Colonic mucosa (tissue), 4 donors: Measurements from ENCODE around the gene KAT6B. TPM values are rescaled to one million over a fixed set of nuclear protein-coding genes. Genes with fewer than 3 reads are reported as not detected.

Experiments used
- DNase-seq: peaks from one replicate; pipeline ENCODE4 v3.0.0-alpha.2; 2020
- H3K27ac ChIP-seq: fragments of 200-600 bp; one replicate; pipeline ENCODE4 v1.8.0; 2021
- H3K27me3 ChIP-seq: fragments of 200-600 bp; one replicate; pipeline ENCODE4 v1.8.0; 2021
- H3K36me3 ChIP-seq: fragments of 200-600 bp; one replicate; pipeline ENCODE4 v1.8.0; 2021
- H3K4me1 ChIP-seq: fragments of 200-600 bp; one replicate; pipeline ENCODE4 v1.8.0; 2021; ENCODE audit warnings: mild to moderate bottlenecking
- H3K4me3 ChIP-seq: fragments of 200-600 bp; one replicate; pipeline ENCODE4 v1.8.0; 2021
- H3K9ac ChIP-seq, 2 donors: one replicate each; pipeline ENCODE4 v1.7.0; 2013; ENCODE audit warnings: control low read depth in 2 of 2, low read depth in 2 of 2, low read length in 2 of 2
- H3K9me3 ChIP-seq: fragments of 200-600 bp; one replicate; pipeline ENCODE4 v1.8.0; 2021
- CTCF ChIP-seq: fragments of 200-600 bp; IDR thresholded peaks from one replicate; pipeline ENCODE4 v1.8.0; 2022; ENCODE audit warnings: antibody characterized with exemption, mild to moderate bottlenecking
- intact Hi-C: fragments of 100-400 bp; cut with DNase I; formaldehyde crosslinking; loops from one replicate; pipeline ENCODE4 v1.14.1; 2022
- total RNA-seq, 2 donors: library from RNA; stranded (reverse); fragmentation: NEBNext Ultra II Directional in 1 of 2; extraction: Animal tissue kit (Norgen Biotek cat#: 25700) in 1 of 2; gene quantifications; one replicate each; pipeline ENCODE4 v1.2.1, GENCODE V29; 2021
- donor health status: healthy.
- donor health status: DM: no; HTN: no; CAD: no.
- donor health status: DM: no; HTN: no; CAD: no.

Gene KAT6B
- total RNA-seq, 2 donors from 2014 or later = 18.7 to 24.2 TPM

GRCh38 chr10:75065076-75065475, 238.7 kb downstream of the KAT6B start:
- Histone ChIP-seq H3K36me3 (no peaks in the 10 kb centered on the region), H3K9ac (no peak overlapping the region), H3K9me3 (no peaks in the 10 kb centered on the region), H3K27me3 (no peaks in the 10 kb centered on the region), H3K27ac (no peak overlapping the region), H3K4me1 (no peaks in the 10 kb centered on the region), H3K4me3 (no peak overlapping the region)
- no peak for TF ChIP-seq CTCF
- intact Hi-C loops = no loop called here
- DNase-seq = no peak

GRCh38 chr10:75066271-75066670, 239.9 kb downstream of the KAT6B start:
- Histone ChIP-seq H3K36me3 (no peaks in the 10 kb centered on the region), H3K27ac (no peak overlapping the region), H3K9ac (no peak overlapping the region), H3K27me3 (no peaks in the 10 kb centered on the region), H3K4me3 (no peak overlapping the region), H3K4me1 (no peaks in the 10 kb centered on the region), H3K9me3 (no peaks in the 10 kb centered on the region)
- intact Hi-C loops = no loop called here
- DNase-seq = no peak
- TF ChIP-seq CTCF = no peak

GRCh38 chr10:75067272-75067671, 240.9 kb downstream of the KAT6B start:
- Histone ChIP-seq H3K4me3 (no peak overlapping the region), H3K9ac (no peak overlapping the region), H3K36me3 (no peaks in the 10 kb centered on the region), H3K9me3 (no peaks in the 10 kb centered on the region), H3K27me3 (no peaks in the 10 kb centered on the region), H3K27ac (no peak overlapping the region), H3K4me1 (no peaks in the 10 kb centered on the region)
- intact Hi-C loops = no loop called here
- TF ChIP-seq CTCF = no peak
- no peak for DNase-seq

- Histone ChIP-seq H3K9me3 (no peaks in the 10 kb centered on the region), H3K9ac (no peak overlapping the region), H3K27ac (no peak overlapping the region), H3K4me3 (no peak overlapping the region), H3K36me3 (no peaks in the 10 kb centered on the region), H3K27me3 (no peaks in the 10 kb centered on the region), H3K4me1 (no peaks in the 10 kb centered on the region)
- no peak for TF ChIP-seq CTCF
- intact Hi-C loops = no loop called here
- no peak for DNase-seq
Observed at GRCh38 chr10:75068523-75068922, 242.1 kb downstream of the KAT6B start.

- H3K4me3 ChIP-seq = no peak overlapping the region
- H3K36me3 ChIP-seq = no peaks in the 10 kb centered on the region
- TF ChIP-seq CTCF = no peak
- no peak overlapping the region for H3K9ac ChIP-seq
- H3K4me1 ChIP-seq = no peaks in the 10 kb centered on the region
- no peak for DNase-seq
- no peaks in the 10 kb centered on the region for H3K9me3 ChIP-seq
- H3K27ac ChIP-seq = no peak overlapping the region
- no peaks in the 10 kb centered on the region for H3K27me3 ChIP-seq
- intact Hi-C loops = no loop called here
Observed at GRCh38 chr10:75070476-75070875, 244.1 kb downstream of the KAT6B start.

- Histone ChIP-seq H3K27ac (no peak overlapping the region), H3K9me3 (no peaks in the 10 kb centered on the region), H3K4me3 (no peak overlapping the region), H3K9ac (no peak overlapping the region), H3K4me1 (no peaks in the 10 kb centered on the region), H3K36me3 (no peaks in the 10 kb centered on the region), H3K27me3 (no peaks in the 10 kb centered on the region)
- TF ChIP-seq CTCF = no peak
- intact Hi-C loops = no loop called here
- DNase-seq = no peak
Observed at GRCh38 chr10:75070961-75071428, 244.6 kb downstream of the KAT6B start.
